SK-N-SH (cell line): ENCODE measurements around the gene STRN.

Experiments
- CHD2 ChIP-seq: fragments of 150-350 bp; IDR thresholded peaks from 2 replicates; pipeline ENCODE4 v1.6.1; 2018; ENCODE audit warnings: low read length; ENCODE audit not compliant: partially characterized antibody
- EZH2phosphoT487 ChIP-seq: fragments of 200-600 bp; sonication (generic); IDR thresholded peaks from 2 replicates; pipeline ENCODE4 v1.6.1; 2017; ENCODE audit warnings: low read depth, mixed run types, mild to moderate bottlenecking, antibody characterized with exemption, moderate library complexity, borderline replicate concordance
- PBX3 ChIP-seq: IDR thresholded peaks from 2 replicates; pipeline ENCODE4; 2012
- SMC3 ChIP-seq: IDR thresholded peaks from 2 replicates; pipeline ENCODE4 v1.6.1; 2012; ENCODE audit warnings: low read depth, low read length, improper control_type of control experiment
- TF ChIP-seq, protein P1 (sequence below): fragments of 200-600 bp; sonication (generic); IDR thresholded peaks from 2 replicates; pipeline ENCODE4 v1.6.1; 2017; ENCODE audit warnings: antibody characterized with exemption, mild to moderate bottlenecking, moderate library complexity

DNA sequence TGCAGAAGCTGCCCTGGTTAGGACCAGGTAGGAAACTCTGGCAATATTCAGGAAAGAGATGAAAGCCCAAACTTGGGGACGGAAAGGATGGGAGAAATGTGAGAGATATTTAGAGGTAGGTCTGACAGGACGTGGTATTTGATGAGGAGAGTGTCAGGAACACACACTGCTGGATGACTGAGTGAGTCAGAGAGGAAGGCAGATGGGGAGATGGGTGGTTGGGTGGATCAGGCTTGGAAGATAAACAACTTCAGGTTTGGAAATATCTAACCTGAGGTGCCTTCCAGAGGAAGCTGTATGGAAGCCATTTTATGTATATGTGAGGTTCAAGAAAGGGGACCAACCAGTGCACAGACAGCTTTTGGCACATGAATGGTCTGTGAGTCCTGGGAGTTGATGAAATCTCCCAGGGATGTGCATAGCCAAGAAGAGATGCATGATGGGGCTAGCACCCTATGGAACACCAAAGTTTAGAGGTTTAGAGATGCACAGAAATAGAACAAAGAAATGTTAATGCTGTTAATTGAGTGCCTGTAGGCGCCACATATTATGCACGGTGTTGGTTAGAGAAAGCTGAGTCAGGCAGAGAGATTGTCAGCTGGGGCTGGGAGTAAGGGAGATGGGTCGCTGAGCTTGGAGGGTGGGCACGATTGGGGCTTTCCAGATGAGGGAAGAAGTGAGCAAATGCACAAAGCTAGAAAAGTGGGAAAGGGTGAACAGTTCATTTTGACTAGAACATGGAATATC lies 168.8 kb downstream of the STRN start:
- TF ChIP-seq, protein P1, sequence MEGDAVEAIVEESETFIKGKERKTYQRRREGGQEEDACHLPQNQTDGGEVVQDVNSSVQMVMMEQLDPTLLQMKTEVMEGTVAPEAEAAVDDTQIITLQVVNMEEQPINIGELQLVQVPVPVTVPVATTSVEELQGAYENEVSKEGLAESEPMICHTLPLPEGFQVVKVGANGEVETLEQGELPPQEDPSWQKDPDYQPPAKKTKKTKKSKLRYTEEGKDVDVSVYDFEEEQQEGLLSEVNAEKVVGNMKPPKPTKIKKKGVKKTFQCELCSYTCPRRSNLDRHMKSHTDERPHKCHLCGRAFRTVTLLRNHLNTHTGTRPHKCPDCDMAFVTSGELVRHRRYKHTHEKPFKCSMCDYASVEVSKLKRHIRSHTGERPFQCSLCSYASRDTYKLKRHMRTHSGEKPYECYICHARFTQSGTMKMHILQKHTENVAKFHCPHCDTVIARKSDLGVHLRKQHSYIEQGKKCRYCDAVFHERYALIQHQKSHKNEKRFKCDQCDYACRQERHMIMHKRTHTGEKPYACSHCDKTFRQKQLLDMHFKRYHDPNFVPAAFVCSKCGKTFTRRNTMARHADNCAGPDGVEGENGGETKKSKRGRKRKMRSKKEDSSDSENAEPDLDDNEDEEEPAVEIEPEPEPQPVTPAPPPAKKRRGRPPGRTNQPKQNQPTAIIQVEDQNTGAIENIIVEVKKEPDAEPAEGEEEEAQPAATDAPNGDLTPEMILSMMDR = no peak
- TF ChIP-seq EZH2phosphoT487 (no peak), PBX3 (no peak), SMC3 (no peak), CHD2 (no peak)
